Stimulated activated CD8-positive, alpha-beta memory T cell treated with anti-CD3 and anti-CD28 coated beads, Interleukin-2, amount 100 ng/mL, for 1 hour (primary cell): ENCODE measurements around the gene NRL.

Experiments
- DNase-seq, 2 donors: peaks; one replicate each; pipeline ENCODE4 v3.0.0-alpha.2; 2020; ENCODE audit warnings: low read depth in 2 of 2

The NRL gene

DNA sequence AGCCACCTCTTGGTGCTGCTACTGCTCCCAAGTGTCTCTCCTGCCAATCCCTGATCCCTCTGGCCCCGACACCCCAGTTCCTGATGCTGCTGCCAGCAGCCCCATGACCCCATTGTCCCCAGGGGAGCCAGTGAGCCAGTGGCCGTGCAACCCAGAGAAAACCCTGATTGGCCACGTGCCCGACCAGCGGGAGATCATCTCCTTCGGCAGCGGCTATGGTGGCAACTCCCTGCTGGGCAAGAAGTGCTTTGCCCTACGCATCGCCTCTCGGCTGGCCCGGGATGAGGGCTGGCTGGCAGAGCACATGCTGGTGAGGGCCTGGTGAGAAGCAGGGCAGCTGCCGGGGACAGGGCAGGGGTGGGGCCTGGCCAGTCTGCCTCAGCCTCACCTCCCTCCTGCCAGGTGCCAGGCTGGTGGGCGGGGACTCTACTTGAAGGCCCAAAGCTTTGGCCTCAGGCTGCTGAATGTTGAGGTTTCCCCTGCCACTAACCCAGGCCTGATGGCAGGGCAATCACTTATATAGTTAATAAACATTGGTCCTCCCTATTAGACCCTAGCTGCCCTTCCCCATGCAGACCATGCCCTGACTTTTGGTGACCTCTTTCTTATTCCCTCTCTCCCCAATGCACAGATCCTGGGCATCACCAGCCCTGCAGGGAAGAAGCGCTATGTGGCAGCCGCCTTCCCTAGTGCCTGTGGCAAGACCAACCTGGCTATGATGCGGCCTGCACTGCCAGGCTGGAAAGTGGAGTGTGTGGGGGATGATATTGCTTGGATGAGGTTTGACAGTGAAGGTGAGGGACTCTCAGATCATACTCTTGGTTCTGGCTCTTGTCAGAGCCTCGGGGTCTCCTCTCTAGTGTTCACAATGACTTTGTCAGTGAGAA is 15.6 kb downstream of the NRL start:
- no peak for DNase-seq

DNA sequence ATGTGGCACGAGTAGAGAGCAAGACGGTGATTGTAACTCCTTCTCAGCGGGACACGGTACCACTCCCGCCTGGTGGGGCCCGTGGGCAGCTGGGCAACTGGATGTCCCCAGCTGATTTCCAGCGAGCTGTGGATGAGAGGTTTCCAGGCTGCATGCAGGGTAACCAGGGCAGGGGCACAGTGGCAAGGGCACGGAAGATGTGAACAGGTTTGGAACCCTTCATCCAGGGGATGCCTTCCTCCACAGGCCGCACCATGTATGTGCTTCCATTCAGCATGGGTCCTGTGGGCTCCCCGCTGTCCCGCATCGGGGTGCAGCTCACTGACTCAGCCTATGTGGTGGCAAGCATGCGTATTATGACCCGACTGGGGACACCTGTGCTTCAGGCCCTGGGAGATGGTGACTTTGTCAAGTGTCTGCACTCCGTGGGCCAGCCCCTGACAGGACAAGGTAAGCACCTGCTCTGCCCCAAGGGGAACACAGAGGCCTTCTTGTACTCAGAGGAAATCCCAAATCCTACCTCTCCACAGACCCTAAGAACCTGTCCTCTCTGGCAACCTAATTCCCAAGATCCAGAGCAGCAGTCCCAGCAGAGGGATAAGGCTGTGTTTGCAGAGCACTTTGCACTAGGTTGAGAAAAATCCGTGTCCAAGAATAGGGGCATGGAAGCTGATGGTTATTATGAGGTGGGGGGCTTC is 16.4 kb downstream of the NRL start:
- DNase-seq = no peak

DNA sequence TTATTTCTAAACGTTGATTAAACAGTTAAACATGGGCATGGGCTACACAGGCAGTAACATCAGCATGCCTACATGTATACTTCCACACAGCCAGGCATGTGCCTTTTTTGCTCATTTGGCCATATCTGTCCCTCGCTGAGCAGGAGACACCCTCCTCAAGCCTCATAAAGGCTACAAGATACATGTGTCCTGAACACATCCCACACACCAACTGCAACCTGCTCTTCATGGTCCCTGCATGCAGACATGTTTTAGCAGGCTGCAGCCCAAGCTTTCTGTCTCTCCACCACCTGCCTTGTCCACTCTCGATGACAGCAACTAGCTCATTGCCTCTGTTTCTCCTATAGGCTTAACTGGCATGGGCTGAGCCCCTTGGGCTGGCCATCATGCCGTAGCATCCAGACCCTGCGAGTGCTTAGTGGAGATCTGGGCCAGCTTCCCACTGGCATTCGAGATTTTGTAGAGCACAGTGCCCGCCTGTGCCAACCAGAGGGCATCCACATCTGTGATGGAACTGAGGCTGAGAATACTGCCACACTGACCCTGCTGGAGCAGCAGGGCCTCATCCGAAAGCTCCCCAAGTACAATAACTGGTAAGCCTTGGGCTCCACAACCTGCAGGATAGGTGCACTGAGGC is 18.1 kb downstream of the NRL start:
- no peak for DNase-seq

DNA sequence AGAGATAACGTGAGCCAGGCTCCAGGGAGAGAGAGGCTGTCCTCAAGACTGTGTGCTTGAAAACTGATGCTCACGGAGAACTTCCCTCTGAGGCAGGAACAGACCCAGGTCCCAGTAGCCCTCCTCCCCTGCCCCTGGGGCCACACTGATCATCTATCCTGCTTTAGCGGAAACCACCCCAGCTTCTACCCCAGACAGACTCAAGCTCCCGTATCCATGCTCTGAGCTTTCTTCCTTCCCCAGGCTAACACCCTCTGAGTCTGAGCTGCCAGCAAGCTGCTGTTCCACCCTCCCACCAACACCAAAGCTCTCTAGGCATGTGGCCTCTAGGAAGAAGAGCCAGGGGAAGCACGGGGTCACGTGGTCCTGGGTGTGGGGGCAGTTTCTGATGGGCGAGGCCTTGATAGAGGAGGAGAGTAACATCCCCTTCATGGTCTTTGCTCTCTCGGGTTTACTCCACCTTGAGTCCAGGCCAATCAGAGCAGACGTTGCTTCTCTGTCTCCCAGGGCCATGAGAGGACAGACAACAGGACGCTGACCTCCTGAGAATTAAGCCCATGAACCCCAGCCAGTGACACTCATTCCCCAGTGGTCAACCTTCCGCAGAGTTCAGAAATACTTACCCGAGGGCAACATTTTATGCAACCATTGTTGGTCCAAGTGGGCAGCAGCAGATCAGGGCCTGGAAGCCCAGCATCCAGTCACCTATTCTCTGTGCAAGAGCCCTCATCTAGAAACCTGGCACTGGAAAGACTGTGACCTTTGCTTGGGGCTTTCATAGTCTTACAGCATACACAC is 19.3 kb downstream of the NRL start:
- DNase-seq = no peak

DNA sequence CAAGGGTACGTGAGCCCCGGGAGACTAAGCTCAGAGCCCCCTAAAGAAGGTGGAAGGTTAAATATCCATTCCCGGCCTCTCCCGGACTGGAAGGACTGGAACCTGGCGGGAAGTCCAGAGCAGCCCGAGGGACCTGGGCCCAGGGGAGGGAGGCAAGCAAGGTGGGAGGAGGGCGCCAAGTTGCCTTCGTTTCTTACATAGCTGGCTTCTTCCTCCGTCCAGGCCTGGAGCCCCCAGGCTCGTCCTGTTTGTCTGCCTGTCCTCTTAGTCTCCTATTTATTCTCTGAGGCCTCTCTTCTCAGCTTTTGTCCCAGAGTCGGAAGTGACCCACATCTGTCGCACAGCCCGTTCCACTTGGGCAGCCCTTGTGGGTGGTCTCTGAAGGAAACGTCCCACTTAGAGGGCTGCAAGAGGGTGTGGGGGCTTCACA is 19.9 kb downstream of the NRL start:
- no peak for DNase-seq

DNA sequence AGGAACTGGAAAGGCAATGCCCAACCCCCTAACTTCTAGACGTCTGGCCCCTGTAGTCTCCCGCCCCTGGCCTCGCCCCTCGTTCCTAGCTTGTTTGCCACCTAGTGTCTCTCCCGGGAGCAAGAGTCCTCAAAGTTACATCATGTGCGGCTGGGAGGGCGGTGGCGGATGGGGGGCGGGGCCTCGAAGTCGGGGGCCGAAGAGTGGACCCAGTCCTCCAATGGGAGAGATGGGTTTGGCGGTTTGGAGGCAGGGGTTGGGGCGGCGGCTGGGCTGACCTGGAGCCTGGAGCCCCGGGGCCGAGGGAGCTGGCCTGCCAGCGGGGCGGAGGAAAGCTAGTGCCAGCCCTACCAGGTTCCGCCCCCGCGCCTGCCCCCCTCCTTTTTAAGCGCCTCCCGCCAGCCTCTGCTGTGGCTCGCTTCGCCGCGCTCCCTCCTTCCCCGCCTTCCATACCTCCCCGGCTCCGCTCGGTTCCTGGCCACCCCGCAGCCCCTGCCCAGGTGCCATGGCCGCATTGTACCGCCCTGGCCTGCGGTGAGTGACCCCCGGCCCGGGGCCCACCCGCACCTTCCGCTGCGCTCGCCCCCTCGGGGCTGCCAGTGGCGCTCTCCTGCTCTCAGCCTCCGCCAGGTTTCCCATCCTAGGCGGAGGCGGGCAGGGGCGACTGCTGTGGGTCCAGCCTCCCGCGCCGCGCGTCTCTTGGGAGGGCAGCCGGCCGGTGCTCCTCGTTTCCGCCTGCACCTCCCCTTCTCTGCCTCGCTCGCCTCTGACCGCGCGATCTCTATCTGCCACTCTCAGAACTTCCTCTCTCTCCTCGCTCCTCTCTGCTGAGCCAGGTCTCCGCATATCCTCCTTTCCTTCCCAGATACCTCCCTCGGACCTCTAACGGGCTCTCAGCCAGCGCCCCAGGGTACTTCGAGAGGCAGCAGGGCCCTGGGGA is 20.6 kb downstream of the NRL start, which contains the start of gene PCK2:
Gene PCK2, plus strand, starts transcription at position 411 of the 940 bp plus-strand sequence. Its CDS starts 95 bp downstream, at position 506.
- peak; percentile 47 to 57 for DNase-seq

DNA sequence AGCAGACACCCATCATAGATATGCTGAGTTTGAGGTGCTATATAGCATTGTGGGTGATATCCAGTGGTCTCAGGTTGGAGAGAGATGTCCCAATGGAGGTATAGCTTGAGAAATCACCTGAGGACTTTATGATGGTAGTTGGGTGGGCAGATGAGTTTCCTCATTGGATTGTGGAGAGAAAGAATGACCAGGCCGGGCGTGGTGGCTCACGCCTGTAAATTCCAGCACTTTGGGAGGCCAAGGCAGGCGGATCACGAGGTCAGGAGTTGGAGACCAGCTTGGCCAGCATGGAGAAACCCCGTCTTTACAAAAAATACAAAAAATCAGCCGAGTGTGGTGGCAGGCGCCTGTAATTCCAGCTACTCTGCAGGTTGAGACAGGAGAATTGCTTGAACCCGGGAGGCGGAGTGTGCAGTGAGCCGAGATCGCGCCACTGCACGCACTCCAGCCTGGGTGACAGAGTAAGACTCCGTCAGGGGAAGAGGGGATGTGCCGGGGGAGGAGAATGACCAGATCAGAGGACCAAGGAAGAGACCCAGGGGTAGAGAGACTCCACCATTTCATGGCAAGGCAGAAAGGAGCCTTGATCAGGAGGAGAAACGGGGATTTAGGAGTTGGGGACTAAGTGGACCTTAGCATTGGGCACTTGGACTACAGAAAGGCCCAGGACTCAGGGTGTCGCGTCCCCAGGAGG is 21.4 kb downstream of the NRL start:
- no peak for DNase-seq

DNA sequence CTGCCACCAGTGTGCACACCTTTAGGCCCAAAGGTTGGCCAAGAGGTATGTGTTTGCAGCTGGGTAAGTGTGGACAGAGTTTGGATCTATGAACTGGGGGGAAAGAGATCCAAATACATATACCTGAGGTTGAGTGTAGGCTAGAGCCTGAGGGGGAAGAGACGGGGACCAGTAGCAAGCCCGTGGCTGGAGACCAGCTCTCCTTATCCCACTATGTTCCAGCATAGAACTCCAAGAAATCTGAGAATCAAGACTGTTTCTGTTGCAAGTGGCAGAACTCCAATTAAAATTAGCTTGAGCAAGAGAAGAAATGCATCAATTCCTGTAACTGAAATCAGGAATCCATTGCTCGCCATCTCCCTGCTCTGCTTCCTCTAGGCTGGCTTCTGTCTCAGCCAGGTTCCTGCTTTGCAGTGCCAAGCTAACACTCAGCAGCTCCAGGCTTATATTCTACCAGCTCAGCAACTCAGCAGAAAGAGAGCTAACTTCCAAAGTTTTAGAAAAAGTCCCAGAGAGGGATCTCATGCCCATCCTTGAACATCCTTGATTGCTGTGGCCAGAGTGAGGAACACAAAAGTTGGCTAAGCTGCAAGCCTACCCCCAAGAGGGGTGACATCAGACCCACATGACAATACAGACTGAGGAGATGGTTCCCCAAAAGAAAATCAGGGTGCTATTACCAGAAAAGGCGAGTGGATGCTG is 22.1 kb downstream of the NRL start:
- DNase-seq = no peak

DNA sequence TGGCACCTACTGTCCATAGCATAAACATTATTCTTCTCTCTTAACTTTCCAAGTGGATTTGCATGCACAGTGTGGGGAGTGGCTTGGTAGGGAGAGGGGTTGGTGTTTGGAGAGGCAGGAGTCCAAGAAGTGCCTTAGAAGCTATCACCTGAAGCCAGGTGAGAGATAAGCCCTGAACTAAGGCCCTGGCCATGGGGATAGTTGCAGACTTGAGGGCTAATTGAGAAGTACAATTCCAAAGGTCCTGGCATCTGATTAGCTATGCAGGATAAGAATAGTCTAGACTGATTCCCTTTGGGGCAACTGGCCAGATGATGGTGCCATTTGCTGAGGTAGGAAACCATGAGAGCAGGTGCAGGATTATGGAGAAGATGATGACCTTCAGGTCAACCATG is 22.6 kb downstream of the NRL start:
- DNase-seq = no peak

DNA sequence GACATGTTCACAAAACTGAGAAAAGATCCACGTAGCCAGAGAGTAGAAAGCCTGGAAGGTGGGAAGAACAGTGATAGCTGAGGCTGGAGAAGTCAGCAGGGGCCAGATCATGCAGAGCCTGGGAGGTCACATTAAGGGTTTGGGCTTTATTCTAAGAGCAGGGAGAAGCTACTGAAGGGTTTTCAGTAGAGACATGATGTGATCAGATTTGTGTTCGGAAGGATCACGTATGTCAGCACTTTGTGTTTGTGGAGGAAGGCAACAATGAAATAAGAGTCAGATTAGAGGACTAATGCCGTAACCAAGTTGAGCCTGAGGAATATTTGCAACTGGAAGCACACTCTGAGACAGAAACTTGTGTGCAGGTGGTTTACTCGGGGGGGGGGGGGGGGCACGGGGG is 24.9 kb downstream of the NRL start:
- no peak for DNase-seq

DNA sequence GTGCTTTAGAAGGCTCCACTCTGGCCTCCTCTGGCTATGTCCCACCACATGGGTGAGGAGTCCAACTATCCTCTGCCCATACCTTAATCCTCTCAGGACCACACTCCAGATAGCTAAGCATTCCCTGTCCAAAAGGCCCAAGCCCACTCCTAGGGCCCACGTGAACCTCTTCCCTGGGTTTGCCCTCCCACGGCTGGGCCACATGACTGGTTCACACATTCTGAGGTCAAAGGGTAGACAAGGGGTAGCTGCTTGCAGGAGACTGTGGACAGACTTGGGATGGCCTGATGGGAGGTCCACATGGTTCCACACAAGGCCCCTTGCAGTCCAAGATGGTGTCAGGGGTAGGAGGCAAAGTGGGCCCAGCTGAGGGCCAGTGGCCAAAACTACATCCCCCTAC is 26.7 kb downstream of the NRL start:
- DNase-seq = no peak

DNA sequence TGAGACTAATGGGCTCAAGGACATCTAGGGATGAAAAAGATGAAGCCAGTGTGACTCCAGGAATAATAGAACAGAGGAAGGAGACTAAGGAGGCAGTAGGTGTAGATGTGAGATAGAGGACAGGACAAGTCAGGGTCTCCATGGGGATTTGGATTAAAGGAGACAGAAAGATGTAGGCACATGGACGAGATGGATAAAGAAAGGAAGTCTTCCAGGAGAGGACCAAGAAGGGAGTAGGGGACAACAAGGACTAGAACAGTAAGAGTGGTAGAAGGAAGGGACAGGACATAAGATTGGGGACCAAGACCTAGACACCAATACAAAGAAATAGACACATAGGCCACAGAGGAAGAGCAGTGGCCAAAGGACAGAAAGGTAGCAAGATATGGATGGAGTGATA is 27.7 kb downstream of the NRL start:
- no peak for DNase-seq

DNA sequence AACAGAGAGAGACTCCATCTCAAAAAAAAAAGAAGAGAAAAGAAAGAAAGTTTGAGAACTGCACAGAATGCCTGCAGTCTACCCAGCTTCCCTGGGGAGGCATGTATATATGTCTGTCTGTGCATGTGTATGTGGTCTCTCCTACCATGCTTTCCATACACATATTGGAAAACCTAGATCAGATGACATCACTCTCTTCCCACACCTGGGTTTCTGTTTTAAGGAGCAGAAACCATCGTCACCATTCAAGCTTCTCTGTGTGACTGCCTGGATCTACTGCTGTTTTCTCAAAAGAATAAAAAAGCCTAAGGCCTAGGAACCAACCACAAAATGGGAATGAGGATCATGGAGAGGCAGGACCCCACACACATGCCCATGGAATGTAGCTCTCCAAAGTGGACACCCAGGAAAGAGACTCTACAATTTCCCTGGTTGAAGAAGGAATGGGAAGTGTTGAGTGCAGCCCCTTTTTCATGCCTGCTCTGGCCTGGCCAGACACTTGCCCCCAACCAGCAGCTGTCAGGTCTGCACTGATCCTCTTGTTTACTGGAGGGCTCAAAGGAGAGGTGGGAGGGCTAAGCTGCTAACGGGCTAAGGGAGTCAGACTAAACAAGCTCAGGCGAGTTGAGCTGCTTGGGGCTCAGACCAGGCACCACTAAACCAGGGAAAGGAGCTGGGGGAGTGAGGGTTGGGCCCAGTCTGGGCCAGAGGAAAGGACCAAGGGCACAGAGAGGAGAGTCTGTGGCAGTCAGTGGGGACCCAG is 28.4 kb downstream of the NRL start:
- no peak for DNase-seq

DNA sequence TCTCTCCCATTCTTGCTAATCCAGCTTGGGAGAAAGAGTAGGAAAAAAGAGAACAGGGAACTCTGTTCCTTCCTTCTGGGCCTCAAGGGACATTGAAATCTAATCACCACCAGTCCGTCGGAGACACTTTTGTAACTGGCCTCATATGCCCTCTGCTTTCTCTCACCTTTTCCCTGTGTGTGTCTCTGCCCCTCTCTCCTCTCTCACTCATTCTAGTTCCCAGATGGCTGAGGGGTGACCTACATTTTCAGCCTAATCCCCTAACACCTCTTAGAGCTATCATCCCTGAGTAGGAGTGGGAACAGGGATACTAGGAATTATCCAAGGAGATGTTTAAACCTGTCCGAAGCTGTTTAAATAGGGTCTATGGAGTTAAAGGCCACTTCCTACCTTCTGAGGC is 29.5 kb downstream of the NRL start:
- no peak for DNase-seq

DNA sequence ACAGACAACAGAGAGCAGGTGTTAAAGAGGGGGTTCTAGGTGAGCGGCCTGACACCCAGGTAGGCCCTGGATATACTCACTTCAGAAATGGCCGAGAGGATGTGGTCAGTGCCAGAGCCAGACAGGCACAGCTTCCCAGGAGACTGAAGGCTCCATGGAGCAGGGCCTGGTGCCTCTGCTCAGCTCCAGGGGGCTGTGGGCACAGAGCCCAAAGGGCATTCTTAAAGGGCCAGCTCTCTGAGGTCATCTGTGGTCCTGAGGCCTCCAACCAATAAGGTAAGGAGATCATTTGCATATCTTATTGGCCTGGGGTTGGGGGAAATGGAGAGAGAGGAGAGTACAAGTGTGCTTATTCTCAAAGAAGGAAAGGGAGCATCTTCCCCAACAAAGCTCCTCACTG is 30.3 kb downstream of the NRL start:
- DNase-seq = no peak

DNA sequence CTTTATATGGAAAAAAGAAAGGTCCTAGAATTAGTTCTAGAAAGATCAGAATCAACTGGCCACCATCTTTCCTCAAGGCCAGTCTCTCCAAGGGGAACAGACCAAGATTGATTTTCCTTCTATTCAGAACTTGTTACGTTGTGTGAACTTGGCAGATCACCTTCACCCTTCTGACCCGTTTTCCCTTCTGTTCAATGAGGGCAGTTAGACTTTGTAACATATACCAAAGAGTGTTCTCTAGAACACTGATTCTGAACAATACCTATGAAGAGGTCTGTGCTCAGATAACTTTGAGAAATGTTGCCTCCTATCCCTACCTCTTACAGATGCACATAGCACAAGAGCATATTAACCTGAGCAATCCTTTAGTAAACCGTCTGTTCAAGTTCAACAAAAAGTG is 31.3 kb downstream of the NRL start:
- DNase-seq = no peak

DNA sequence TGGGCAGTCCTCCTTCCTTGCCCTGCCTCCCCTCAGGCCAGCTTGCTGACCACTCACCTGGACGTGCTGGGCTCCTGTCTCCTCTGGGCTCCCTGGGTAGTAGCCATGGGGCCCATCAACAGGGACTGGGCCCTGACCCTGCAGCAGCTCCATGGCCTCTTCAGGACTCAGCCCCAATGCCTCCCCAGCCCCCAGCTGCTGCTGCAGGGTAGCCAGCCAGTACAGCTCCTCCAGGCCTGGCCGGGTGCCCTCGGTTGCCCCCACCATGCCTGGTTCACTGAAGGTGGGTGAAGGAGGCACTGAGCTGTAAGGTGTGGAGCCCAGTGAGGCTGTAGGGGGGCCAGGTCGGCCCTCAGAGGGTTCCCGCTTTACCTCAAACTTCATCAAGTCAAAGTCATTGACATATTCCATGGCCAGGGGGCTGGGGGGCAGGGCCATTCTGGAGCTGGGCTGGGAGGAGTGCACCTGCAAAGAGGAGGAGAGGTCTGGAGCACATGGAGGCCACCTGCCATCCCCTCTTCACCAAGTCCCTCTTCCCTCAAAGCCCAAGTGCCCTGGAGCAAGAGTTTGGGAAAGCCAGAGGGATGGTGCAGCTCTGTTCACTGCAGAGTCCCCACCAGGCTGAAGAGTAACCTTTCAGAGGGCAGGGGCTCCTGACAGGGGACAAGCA is 32.2 kb downstream of the NRL start:
- DNase-seq = no peak

DNA sequence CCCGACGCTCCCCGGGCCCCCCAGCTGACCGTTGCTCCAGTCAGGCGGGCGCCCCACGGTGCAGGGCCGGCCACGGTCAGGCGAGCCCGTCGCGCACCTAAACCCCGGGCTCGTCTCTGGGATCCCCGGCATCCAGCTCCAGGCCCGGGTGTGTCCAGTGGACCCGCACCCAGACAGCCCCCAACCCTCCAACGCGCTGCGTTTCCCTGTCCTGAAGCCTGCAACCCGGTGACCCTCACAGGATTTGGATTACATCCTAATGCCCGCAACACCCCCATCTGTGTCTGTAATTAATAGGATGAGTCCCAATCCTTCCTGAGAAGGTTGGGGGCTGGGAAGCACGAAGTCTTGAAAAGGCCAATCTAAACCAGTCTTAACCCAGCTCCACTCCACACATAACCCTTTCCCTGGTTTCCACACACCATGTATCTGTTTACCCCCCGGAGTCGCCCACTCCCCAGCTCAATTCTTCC is 33.0 kb downstream of the NRL start:
- no peak for DNase-seq
